HUES6 (cell line): ENCODE results near the gene MUC5AC.
"Not testable (repeated sequence)": the region's sequence is repeated elsewhere in the genome, so short reads cannot be mapped to it uniquely, and the experiment has no call there.

Source experiments
- H3K27ac ChIP-seq: 2 replicates; pipeline ENCODE4 v1.7.0; 2013; ENCODE audit warnings: low read depth, mild to moderate bottlenecking, low read length, inconsistent platforms
- H3K27me3 ChIP-seq: 2 replicates; pipeline ENCODE4 v1.6.1; 2013; ENCODE audit warnings: low read length; ENCODE audit not compliant: control insufficient read depth, insufficient read depth
- H3K36me3 ChIP-seq: 2 replicates; pipeline ENCODE4 v1.6.1; 2013; ENCODE audit warnings: low read length; ENCODE audit not compliant: control insufficient read depth, insufficient read depth
- H3K4me1 ChIP-seq: 2 replicates; pipeline ENCODE4 v1.6.1; 2013; ENCODE audit warnings: low read length; ENCODE audit not compliant: control insufficient read depth, insufficient read depth
- H3K4me3 ChIP-seq: 2 replicates; pipeline ENCODE4 v1.5.1; 2013; ENCODE audit warnings: low read depth, low read length
- H3K9ac ChIP-seq: one replicate; pipeline ENCODE4 v1.6.1; 2013; ENCODE audit warnings: mild to moderate bottlenecking, low read length
- H3K9me3 ChIP-seq: 2 replicates; pipeline ENCODE4 v1.6.1; 2013; ENCODE audit warnings: low read depth, low read length; ENCODE audit not compliant: control insufficient read depth, insufficient read depth

The MUC5AC gene

GRCh38 chr11:1181853-1182535 is 24.2 kb downstream of the MUC5AC start:
- H3K9me3 ChIP-seq: peaks cover 22% of the 10 kb centered on the region
- no peak overlapping the region for H3K27ac ChIP-seq
- no peaks in the 10 kb centered on the region for H3K36me3 ChIP-seq

GRCh38 chr11:1184139-1184538 is 26.4 kb downstream of the MUC5AC start:
- H3K27ac ChIP-seq, H3K4me1 ChIP-seq, H3K9ac ChIP-seq, H3K4me3 ChIP-seq, H3K36me3 ChIP-seq: not testable (repeated sequence)
- H3K27me3 ChIP-seq: peaks cover 26% of the 10 kb centered on the region; the same call in 1 of the 2 replicates
- H3K9me3 ChIP-seq: peaks cover 28% of the 10 kb centered on the region

More at GRCh38 chr11:1181853-1182535, 24.2 kb downstream of the MUC5AC start:
- Histone ChIP-seq H3K4me3 (no peak overlapping the region), H3K9ac (no peak overlapping the region), H3K4me1 (no peaks in the 10 kb centered on the region), H3K27me3 (peaks cover 18% of the 10 kb centered on the region; the same call in 1 of the 2 replicates)

GRCh38 chr11:1188451-1189130 is 30.8 kb downstream of the MUC5AC start:
- not testable (repeated sequence) for H3K36me3 ChIP-seq, H3K27ac ChIP-seq, H3K4me1 ChIP-seq, H3K9ac ChIP-seq, H3K4me3 ChIP-seq
- peaks cover 46% of the 10 kb centered on the region for H3K27me3 ChIP-seq
- H3K9me3 ChIP-seq: peaks cover 28% of the 10 kb centered on the region

- not testable (repeated sequence) for H3K27ac ChIP-seq, H3K4me3 ChIP-seq, H3K36me3 ChIP-seq, H3K9ac ChIP-seq, H3K4me1 ChIP-seq
- peaks cover 45% of the 10 kb centered on the region for H3K27me3 ChIP-seq
- peaks cover 27% of the 10 kb centered on the region for H3K9me3 ChIP-seq
These were observed 32.1 kb downstream of the MUC5AC start for GRCh38 chr11:1189816-1190215.

- not testable (repeated sequence) for H3K36me3 ChIP-seq, H3K27ac ChIP-seq, H3K4me3 ChIP-seq, H3K4me1 ChIP-seq, H3K9ac ChIP-seq, H3K9me3 ChIP-seq
- H3K27me3 ChIP-seq: peaks cover 28% of the 10 kb centered on the region
These were observed 34.2 kb downstream of the MUC5AC start for GRCh38 chr11:1191786-1192470.

- Histone ChIP-seq H3K27me3 (peaks cover 22% of the 10 kb centered on the region), H3K4me1 (no peaks in the 10 kb centered on the region), H3K4me3 (no peak overlapping the region), H3K27ac (no peak overlapping the region), H3K9me3 (no peaks in the 10 kb centered on the region; the same call in 1 of the 2 replicates), H3K36me3 (no peaks in the 10 kb centered on the region), H3K9ac (no peak overlapping the region)
These were observed 35.1 kb downstream of the MUC5AC start for GRCh38 chr11:1192741-1193325.

GRCh38 chr11:1193326-1194230 is 35.8 kb downstream of the MUC5AC start:
- H3K4me3 ChIP-seq: no peak overlapping the region
- H3K9me3 ChIP-seq: no peaks in the 10 kb centered on the region; the same call in 1 of the 2 replicates

GRCh38 chr11:1194231-1194976 is 36.7 kb downstream of the MUC5AC start:
- no peaks in the 10 kb centered on the region for H3K4me1 ChIP-seq
- H3K9me3 ChIP-seq: no peaks in the 10 kb centered on the region; the same call in 1 of the 2 replicates
- H3K4me3 ChIP-seq: no peak overlapping the region
- peaks cover 17% of the 10 kb centered on the region for H3K27me3 ChIP-seq
- no peak overlapping the region for H3K9ac ChIP-seq
- H3K36me3 ChIP-seq: no peaks in the 10 kb centered on the region
- H3K27ac ChIP-seq: no peak overlapping the region

More at GRCh38 chr11:1193326-1194230, 35.8 kb downstream of the MUC5AC start:
- H3K27me3 ChIP-seq: peaks cover 22% of the 10 kb centered on the region
- no peak overlapping the region for H3K27ac ChIP-seq
- H3K9ac ChIP-seq: no peak overlapping the region
- H3K4me1 ChIP-seq: no peaks in the 10 kb centered on the region
- H3K36me3 ChIP-seq: no peaks in the 10 kb centered on the region

- H3K27ac ChIP-seq: no peak overlapping the region
- no peaks in the 10 kb centered on the region for H3K4me1 ChIP-seq
- no peaks in the 10 kb centered on the region for H3K36me3 ChIP-seq
- H3K9ac ChIP-seq: no peak overlapping the region
- H3K9me3 ChIP-seq: no peaks in the 10 kb centered on the region; the same call in 1 of the 2 replicates
- H3K27me3 ChIP-seq: peaks cover 13% of the 10 kb centered on the region; the same call in 1 of the 2 replicates
- H3K4me3 ChIP-seq: no peak overlapping the region
These were observed 37.4 kb downstream of the MUC5AC start for GRCh38 chr11:1194977-1195681.
